Activated naive CD8-positive, alpha-beta T cell treated with anti-CD3 and anti-CD28 coated beads, Interleukin-2, amount 50 U/mL, for 24 hours (primary cell): Measurements from ENCODE around the gene ELOVL5.
"Not testable (repeated sequence)": the region's sequence is repeated elsewhere in the genome, so short reads cannot be mapped to it uniquely, and the experiment has no call there.

Source experiments
- ATAC-seq: fragments of 150-1000 bp; cut with Tn5 transposase; one replicate; pipeline ENCODE4 v1.10.0; 2021
- DNase-seq: peaks from one replicate; pipeline ENCODE4 v3.0.0; 2021
- H3K27ac Mint-ChIP-seq: one replicate; pipeline ENCODE4 v1.8.0; 2021; ENCODE audit warnings: mild to moderate bottlenecking, mixed read lengths
- H3K27me3 Mint-ChIP-seq: one replicate; pipeline ENCODE4 v1.8.0; 2021; ENCODE audit warnings: mixed read lengths
- H3K36me3 Mint-ChIP-seq: one replicate; pipeline ENCODE4 v1.8.0; 2021; ENCODE audit warnings: low read depth, mixed read lengths
- H3K4me1 Mint-ChIP-seq: one replicate; pipeline ENCODE4 v1.8.0; 2021; ENCODE audit warnings: mixed read lengths
- H3K4me3 Mint-ChIP-seq: one replicate; pipeline ENCODE4 v1.8.0; 2021; ENCODE audit warnings: mild to moderate bottlenecking, moderate library complexity, mixed read lengths
- H3K9me3 Mint-ChIP-seq: one replicate; pipeline ENCODE4 v1.8.0; 2021; ENCODE audit warnings: mixed read lengths

Gene ELOVL5

GRCh38 chr6:53327017-53327395 lies 21.7 kb downstream of the ELOVL5 start:
- Mint-ChIP-seq H3K4me1 (peaks cover 65% of the 10 kb centered on the region), H3K27ac (no peak overlapping the region), H3K9me3 (no peaks in the 10 kb centered on the region), H3K4me3 (no peak overlapping the region), H3K36me3 (peaks cover 24% of the 10 kb centered on the region), H3K27me3 (no peaks in the 10 kb centered on the region)
- ATAC-seq (no peak), DNase-seq (no peak)

GRCh38 chr6:53326372-53327016 lies 22.3 kb downstream of the ELOVL5 start:
- H3K27ac Mint-ChIP-seq: no peak overlapping the region
- H3K4me1 Mint-ChIP-seq: peaks cover 63% of the 10 kb centered on the region
- ATAC-seq (no peak), DNase-seq (no peak)
- peaks cover 19% of the 10 kb centered on the region for H3K36me3 Mint-ChIP-seq
- no peaks in the 10 kb centered on the region for H3K27me3 Mint-ChIP-seq
- H3K9me3 Mint-ChIP-seq: no peaks in the 10 kb centered on the region
- no peak overlapping the region for H3K4me3 Mint-ChIP-seq

- Mint-ChIP-seq H3K4me3 (no peak overlapping the region), H3K27me3 (no peaks in the 10 kb centered on the region), H3K36me3 (peaks cover 17% of the 10 kb centered on the region), H3K4me1 (peaks cover 57% of the 10 kb centered on the region), H3K27ac (no peak overlapping the region), H3K9me3 (no peaks in the 10 kb centered on the region)
- DNase-seq (no peak), ATAC-seq (no peak)
Observed at GRCh38 chr6:53325785-53326184, 23.0 kb downstream of the ELOVL5 start.

GRCh38 chr6:53322188-53323029 lies 26.3 kb downstream of the ELOVL5 start:
- peaks cover 17% of the 10 kb centered on the region for H3K36me3 Mint-ChIP-seq
- no peak overlapping the region for H3K4me3 Mint-ChIP-seq
- no peak for DNase-seq
- no peak for ATAC-seq
- H3K9me3 Mint-ChIP-seq: no peaks in the 10 kb centered on the region
- H3K27ac Mint-ChIP-seq: peak overlapping the region; percentile 23
- H3K27me3 Mint-ChIP-seq: no peaks in the 10 kb centered on the region
- H3K4me1 Mint-ChIP-seq: peaks cover 48% of the 10 kb centered on the region

GRCh38 chr6:53321701-53322100 lies 27.0 kb downstream of the ELOVL5 start:
- Mint-ChIP-seq H3K9me3 (no peaks in the 10 kb centered on the region), H3K4me3 (no peak overlapping the region), H3K27ac (no peak overlapping the region), H3K27me3 (no peaks in the 10 kb centered on the region), H3K36me3 (peaks cover 11% of the 10 kb centered on the region), H3K4me1 (peaks cover 47% of the 10 kb centered on the region)
- DNase-seq (no peak), ATAC-seq (no peak)

GRCh38 chr6:53320964-53321363 lies 27.8 kb downstream of the ELOVL5 start:
- H3K36me3 Mint-ChIP-seq: peaks cover 10% of the 10 kb centered on the region
- no peaks in the 10 kb centered on the region for H3K27me3 Mint-ChIP-seq
- ATAC-seq (no peak), DNase-seq (no peak)
- no peaks in the 10 kb centered on the region for H3K9me3 Mint-ChIP-seq
- H3K4me3 Mint-ChIP-seq: no peak overlapping the region
- no peak overlapping the region for H3K27ac Mint-ChIP-seq
- H3K4me1 Mint-ChIP-seq: peaks cover 47% of the 10 kb centered on the region

- no peaks in the 10 kb centered on the region for H3K27me3 Mint-ChIP-seq
- DNase-seq (no peak), ATAC-seq (no peak)
- no peaks in the 10 kb centered on the region for H3K9me3 Mint-ChIP-seq
- H3K4me3 Mint-ChIP-seq: no peak overlapping the region
- H3K27ac Mint-ChIP-seq: no peak overlapping the region
- peaks cover 14% of the 10 kb centered on the region for H3K36me3 Mint-ChIP-seq
- H3K4me1 Mint-ChIP-seq: peaks cover 60% of the 10 kb centered on the region
Observed at GRCh38 chr6:53318429-53318828, 30.3 kb downstream of the ELOVL5 start.

GRCh38 chr6:53317861-53318260 lies 30.9 kb downstream of the ELOVL5 start:
- peaks cover 14% of the 10 kb centered on the region for H3K36me3 Mint-ChIP-seq
- no peak overlapping the region for H3K27ac Mint-ChIP-seq
- no peak for ATAC-seq
- no peaks in the 10 kb centered on the region for H3K27me3 Mint-ChIP-seq
- H3K4me3 Mint-ChIP-seq: no peak overlapping the region
- no peaks in the 10 kb centered on the region for H3K9me3 Mint-ChIP-seq
- DNase-seq: no peak
- H3K4me1 Mint-ChIP-seq: peaks cover 60% of the 10 kb centered on the region

- peaks cover 60% of the 10 kb centered on the region for H3K4me1 Mint-ChIP-seq
- H3K9me3 Mint-ChIP-seq, H3K4me3 Mint-ChIP-seq, DNase-seq, H3K27ac Mint-ChIP-seq, ATAC-seq, H3K27me3 Mint-ChIP-seq: not testable (repeated sequence)
- H3K36me3 Mint-ChIP-seq: peaks cover 18% of the 10 kb centered on the region
Observed at GRCh38 chr6:53317299-53317698, 31.5 kb downstream of the ELOVL5 start.

GRCh38 chr6:53316142-53316541 lies 32.6 kb downstream of the ELOVL5 start:
- no peak for DNase-seq
- H3K27me3 Mint-ChIP-seq: no peaks in the 10 kb centered on the region
- H3K9me3 Mint-ChIP-seq: no peaks in the 10 kb centered on the region
- H3K4me1 Mint-ChIP-seq: peaks cover 67% of the 10 kb centered on the region
- H3K27ac Mint-ChIP-seq: peak overlapping the region; percentile 52
- ATAC-seq: peak; percentile 45
- peaks cover 22% of the 10 kb centered on the region for H3K36me3 Mint-ChIP-seq
- peak overlapping the region; percentile 8 for H3K4me3 Mint-ChIP-seq

GRCh38 chr6:53315086-53315724 lies 33.5 kb downstream of the ELOVL5 start:
- Mint-ChIP-seq H3K27me3 (no peaks in the 10 kb centered on the region), H3K36me3 (peaks cover 17% of the 10 kb centered on the region), H3K4me1 (peaks cover 76% of the 10 kb centered on the region), H3K9me3 (no peaks in the 10 kb centered on the region), H3K4me3 (no peak overlapping the region), H3K27ac (peak overlapping the region; percentile 52)
- DNase-seq (no peak), ATAC-seq (peak; percentile 18)

- Mint-ChIP-seq H3K27ac (peak overlapping the region; percentile 72), H3K9me3 (no peaks in the 10 kb centered on the region), H3K36me3 (peaks cover 17% of the 10 kb centered on the region), H3K27me3 (no peaks in the 10 kb centered on the region), H3K4me3 (no peak overlapping the region), H3K4me1 (peaks cover 86% of the 10 kb centered on the region)
- DNase-seq (no peak), ATAC-seq (no peak)
Observed at GRCh38 chr6:53313784-53314400, 34.9 kb downstream of the ELOVL5 start.

- peak overlapping the region; percentile 9 for H3K4me3 Mint-ChIP-seq
- peak; percentile 29 for ATAC-seq
- H3K27me3 Mint-ChIP-seq: no peaks in the 10 kb centered on the region
- DNase-seq: no peak
- peaks cover 15% of the 10 kb centered on the region for H3K36me3 Mint-ChIP-seq
- H3K27ac Mint-ChIP-seq: peak overlapping the region; percentile 64
- peaks cover 98% of the 10 kb centered on the region for H3K4me1 Mint-ChIP-seq
- no peaks in the 10 kb centered on the region for H3K9me3 Mint-ChIP-seq
Observed at GRCh38 chr6:53312355-53312754, 36.4 kb downstream of the ELOVL5 start.

- Mint-ChIP-seq H3K4me3 (peak overlapping the region; percentile 39), H3K4me1 (peaks cover 99% of the 10 kb centered on the region), H3K27me3 (no peaks in the 10 kb centered on the region), H3K9me3 (no peaks in the 10 kb centered on the region), H3K27ac (peak overlapping the region; percentile 91), H3K36me3 (peaks cover 15% of the 10 kb centered on the region)
- no peak for ATAC-seq
- DNase-seq: no peak
Observed at GRCh38 chr6:53311586-53311935, 37.2 kb downstream of the ELOVL5 start.
